GM12865 (cell line): ENCODE measurements around the gene MAPK9.

Experiments
- DNase-seq: peaks from one replicate; pipeline ENCODE4 v3.0.0; 2010; ENCODE audit warnings: low read depth
- H3K4me3 ChIP-seq: 2 replicates; pipeline ENCODE4 v1.5.1; 2011; ENCODE audit warnings: mild to moderate bottlenecking, low read depth, low read length, control low read depth
- CTCF ChIP-seq: IDR thresholded peaks from 2 replicates; pipeline ENCODE4 v1.5.1; 2011; ENCODE audit warnings: low read length, control low read depth, low read depth, inconsistent platforms; ENCODE audit not compliant: insufficient read depth; ENCODE audit errors: missing control alignments

Gene MAPK9

GRCh38 chr5:180335614-180336233, 43.8 kb upstream of the MAPK9 start:
- DNase-seq, result no peak
- no peak for TF ChIP-seq CTCF
- no peak overlapping the region for H3K4me3 ChIP-seq

GRCh38 chr5:180334751-180335613, 43.1 kb upstream of the MAPK9 start:
- no peak for TF ChIP-seq CTCF
- no peak overlapping the region for H3K4me3 ChIP-seq
- DNase-seq, result no peak

- DNase-seq, result no peak
- H3K4me3 ChIP-seq, result no peak overlapping the region
- TF ChIP-seq CTCF, result no peak
These were observed 42.3 kb upstream of the MAPK9 start for GRCh38 chr5:180334176-180334575.

GRCh38 chr5:180333661-180334060, 41.8 kb upstream of the MAPK9 start:
- no peak for TF ChIP-seq CTCF
- no peak for DNase-seq
- H3K4me3 ChIP-seq, result no peak overlapping the region

GRCh38 chr5:180332861-180333260, 41.0 kb upstream of the MAPK9 start:
- no peak for DNase-seq
- no peak overlapping the region for H3K4me3 ChIP-seq

GRCh38 chr5:180332051-180332517, 40.2 kb upstream of the MAPK9 start:
- H3K4me3 ChIP-seq, result no peak overlapping the region
- no peak for DNase-seq

More at GRCh38 chr5:180332861-180333260, 41.0 kb upstream of the MAPK9 start:
- no peak for TF ChIP-seq CTCF

More at GRCh38 chr5:180332051-180332517, 40.2 kb upstream of the MAPK9 start:
- TF ChIP-seq CTCF, result no peak
